Fibroblast of lung (primary cell): Measurements from ENCODE around the gene HIBADH. TPM values are rescaled to one million over a fixed set of nuclear protein-coding genes. Genes with fewer than 3 reads are reported as not detected.

Source experiments
- DNase-seq, 2 donors: peaks; one replicate each; pipeline versions ENCODE4 v3.0.0 to v3.0.0-alpha.2; 2010; ENCODE audit warnings: low read depth in 2 of 2
- H2AFZ ChIP-seq: 2 replicates; pipeline ENCODE4 v1.5.1; 2012; ENCODE audit warnings: low read length, control low read depth, inconsistent platforms
- H3K27ac ChIP-seq: 2 replicates; pipeline ENCODE4 v1.5.1; 2011; ENCODE audit warnings: low read length, control low read depth; ENCODE audit not compliant: insufficient read depth
- H3K27me3 ChIP-seq: 2 replicates; pipeline ENCODE4 v1.5.1; 2011; ENCODE audit warnings: mild to moderate bottlenecking, low read length; ENCODE audit not compliant: control insufficient read depth, insufficient read depth
- H3K36me3 ChIP-seq: 2 replicates; pipeline ENCODE4 v1.5.1; 2011; ENCODE audit warnings: low read length; ENCODE audit not compliant: control insufficient read depth, insufficient read depth
- H3K4me1 ChIP-seq: 2 replicates; pipeline ENCODE4 v1.5.1; 2011; ENCODE audit warnings: low read length; ENCODE audit not compliant: control insufficient read depth, insufficient read depth; ENCODE audit errors: extremely low read depth
- H3K4me2 ChIP-seq: 2 replicates; pipeline ENCODE4 v1.5.1; 2011; ENCODE audit warnings: low read length, control low read depth; ENCODE audit not compliant: insufficient read depth; ENCODE audit errors: extremely low read depth
- H3K4me3 ChIP-seq, 4 experiments: fragments of 200-600 bp in 1 of 4; sonication (generic) in 1 of 4; replicated peaks in 1 of 4; 2 replicates each; pipeline ENCODE4 v1.5.1; 2011 to 2016; ENCODE audit warnings: low read length in 4 of 4, low read depth in 3 of 4, mild to moderate bottlenecking in 3 of 4, control low read depth in 2 of 4, inconsistent platforms in 1 of 4, mixed read lengths in 1 of 4; ENCODE audit not compliant: insufficient read depth in 1 of 4; ENCODE audit errors: control extremely low read depth in 1 of 4
- H3K79me2 ChIP-seq: 2 replicates; pipeline ENCODE4 v1.5.1; 2012; ENCODE audit warnings: mild to moderate bottlenecking, low read length, inconsistent platforms; ENCODE audit not compliant: control insufficient read depth, insufficient read depth
- H3K9ac ChIP-seq: 2 replicates; pipeline ENCODE4 v1.5.1; 2011; ENCODE audit warnings: mild to moderate bottlenecking, low read length, control low read depth; ENCODE audit not compliant: insufficient read depth
- H3K9me3 ChIP-seq: 2 replicates; pipeline ENCODE4 v1.5.1; 2012; ENCODE audit warnings: low read depth, low read length; ENCODE audit not compliant: control insufficient read depth, insufficient read depth
- H4K20me1 ChIP-seq: 2 replicates; pipeline ENCODE4 v1.5.1; 2011; ENCODE audit warnings: low read length; ENCODE audit not compliant: control insufficient read depth, insufficient read depth; ENCODE audit errors: extremely low read depth
- EZH2 ChIP-seq: IDR thresholded peaks from 2 replicates; pipeline ENCODE4 v1.5.1; 2012; ENCODE audit warnings: low read length, control low read depth, mild to moderate bottlenecking; ENCODE audit errors: missing control alignments
- polyA plus RNA-seq, 2 donors: library from polyadenylated mRNA; depleted of rRNA in 1 of 2; stranded (reverse) in 1 of 2; unstranded in 1 of 2; fragments of >200 nt; gene quantifications; 2 replicates each; pipeline ENCODE4 v1.2.1, GENCODE V29; 2011 to 2012; ENCODE audit warnings: missing spikeins in 1 of 2
- total RNA-seq: library from RNA; depleted of rRNA; stranded (reverse); fragments of >200 nt; gene quantifications from 2 replicates; pipeline ENCODE4 v1.2.1, GENCODE V29; 2014
- TF ChIP-seq, protein P1 (sequence below), 2 donors: IDR thresholded peaks in 1 of 2; conservative IDR thresholded peaks in 1 of 2; 1 replicate in 1 of 2; 2 replicates in 1 of 2; pipeline ENCODE4 v1.5.1; 2011 to 2012; ENCODE audit warnings: low read length in 2 of 2, control low read depth in 1 of 2, inconsistent platforms in 1 of 2, low read depth in 1 of 2, mild to moderate bottlenecking in 1 of 2

The HIBADH gene
- total and polyA plus RNA-seq, 2 donors (not counting 1 experiment from before 2014, with no cell fraction given): 88.7 to 96.0 TPM

DNA sequence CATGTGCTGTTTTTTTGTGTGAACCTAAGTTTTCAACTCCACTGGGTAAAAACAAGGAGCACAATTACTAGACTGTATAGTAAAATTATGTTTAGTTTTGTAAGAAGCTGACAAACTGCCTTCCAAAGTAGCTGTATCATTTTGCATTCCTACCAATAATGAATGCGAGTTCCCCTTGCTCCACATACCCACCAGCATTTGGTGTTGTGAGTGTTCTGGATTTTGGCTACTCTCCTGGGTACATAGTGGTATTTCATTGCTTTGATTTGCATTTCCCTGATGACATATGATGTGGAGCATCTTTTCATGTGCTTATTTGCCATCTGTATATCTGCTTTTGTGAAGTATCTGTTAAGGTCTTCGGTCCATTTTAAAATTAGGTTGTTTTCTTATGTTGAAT, 178.2 kb downstream of the HIBADH start:
- H3K9me3 ChIP-seq: no peaks in the 10 kb centered on the region
- no peaks in the 10 kb centered on the region for H3K4me1 ChIP-seq
- no peak overlapping the region for H3K4me2 ChIP-seq
- H3K27me3 ChIP-seq: peaks cover 2% of the 10 kb centered on the region
- no peaks in the 10 kb centered on the region for H3K79me2 ChIP-seq
- DNase-seq: no peak
- H3K9ac ChIP-seq: no peak overlapping the region
- H3K4me3 ChIP-seq: no peak overlapping the region
- no peak overlapping the region for H3K27ac ChIP-seq
- H3K36me3 ChIP-seq: no peaks in the 10 kb centered on the region
- H4K20me1 ChIP-seq: no peaks in the 10 kb centered on the region
- no peak overlapping the region for H2AFZ ChIP-seq
- TF ChIP-seq EZH2: no peak
- TF ChIP-seq, protein P1, sequence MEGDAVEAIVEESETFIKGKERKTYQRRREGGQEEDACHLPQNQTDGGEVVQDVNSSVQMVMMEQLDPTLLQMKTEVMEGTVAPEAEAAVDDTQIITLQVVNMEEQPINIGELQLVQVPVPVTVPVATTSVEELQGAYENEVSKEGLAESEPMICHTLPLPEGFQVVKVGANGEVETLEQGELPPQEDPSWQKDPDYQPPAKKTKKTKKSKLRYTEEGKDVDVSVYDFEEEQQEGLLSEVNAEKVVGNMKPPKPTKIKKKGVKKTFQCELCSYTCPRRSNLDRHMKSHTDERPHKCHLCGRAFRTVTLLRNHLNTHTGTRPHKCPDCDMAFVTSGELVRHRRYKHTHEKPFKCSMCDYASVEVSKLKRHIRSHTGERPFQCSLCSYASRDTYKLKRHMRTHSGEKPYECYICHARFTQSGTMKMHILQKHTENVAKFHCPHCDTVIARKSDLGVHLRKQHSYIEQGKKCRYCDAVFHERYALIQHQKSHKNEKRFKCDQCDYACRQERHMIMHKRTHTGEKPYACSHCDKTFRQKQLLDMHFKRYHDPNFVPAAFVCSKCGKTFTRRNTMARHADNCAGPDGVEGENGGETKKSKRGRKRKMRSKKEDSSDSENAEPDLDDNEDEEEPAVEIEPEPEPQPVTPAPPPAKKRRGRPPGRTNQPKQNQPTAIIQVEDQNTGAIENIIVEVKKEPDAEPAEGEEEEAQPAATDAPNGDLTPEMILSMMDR (conservative IDR thresholded peaks at IDR 0.05 in 1 of 2, IDR thresholded peaks at IDR 0.05 in 1 of 2; ENCODE audit: low read depth in 1 of 2, low read length in 2 of 2): no peak

DNA sequence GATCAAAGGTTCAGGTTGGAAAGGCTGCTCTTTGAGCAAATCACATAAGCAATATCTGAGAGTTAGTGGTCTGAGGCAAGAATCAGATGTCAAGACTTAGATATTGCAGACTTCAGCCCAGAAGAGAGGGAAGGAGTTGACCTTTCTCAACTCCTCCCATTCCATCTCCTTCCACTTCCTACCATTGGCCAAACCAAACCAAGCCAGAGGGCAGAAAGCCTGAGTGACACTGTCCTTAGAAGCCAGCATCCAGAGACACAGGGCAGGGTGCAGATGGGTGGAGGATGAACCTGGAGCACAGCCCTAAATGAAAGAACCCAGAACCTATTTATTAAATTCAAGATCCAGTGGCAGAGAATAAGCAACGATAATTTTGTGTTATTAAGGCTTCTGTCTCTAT, 180.5 kb downstream of the HIBADH start:
- Histone ChIP-seq H3K9ac (no peak overlapping the region), H3K4me3 (no peak overlapping the region), H3K27me3 (no peaks in the 10 kb centered on the region), H2AFZ (no peak overlapping the region), H3K9me3 (no peaks in the 10 kb centered on the region), H3K4me1 (no peaks in the 10 kb centered on the region), H4K20me1 (no peaks in the 10 kb centered on the region), H3K27ac (no peak overlapping the region), H3K4me2 (no peak overlapping the region), H3K36me3 (no peaks in the 10 kb centered on the region), H3K79me2 (no peaks in the 10 kb centered on the region)
- TF ChIP-seq, protein P1 (conservative IDR thresholded peaks at IDR 0.05 in 1 of 2, IDR thresholded peaks at IDR 0.05 in 1 of 2; ENCODE audit: low read depth in 1 of 2, low read length in 2 of 2): no peak
- TF ChIP-seq EZH2: no peak
- DNase-seq: no peak

DNA sequence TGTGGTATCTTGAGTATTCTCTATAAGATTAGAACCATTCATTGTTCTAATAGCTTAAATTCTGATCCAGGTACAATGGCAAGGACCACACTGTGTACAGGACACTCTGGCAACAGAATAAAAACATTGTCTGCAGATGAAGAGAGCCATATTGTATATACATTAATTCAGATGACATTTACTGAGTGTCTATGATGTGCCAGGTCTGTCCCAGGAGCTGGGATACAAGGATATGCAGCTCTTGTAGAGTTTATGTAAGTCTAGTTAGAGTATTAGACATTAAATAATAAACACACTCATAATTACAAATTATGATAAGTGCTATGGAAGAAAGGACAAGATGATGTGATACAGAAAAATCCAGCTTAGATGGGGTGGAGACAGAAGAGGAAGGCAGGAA, 184.1 kb downstream of the HIBADH start:
- Histone ChIP-seq H3K27ac (no peak overlapping the region), H3K4me1 (no peaks in the 10 kb centered on the region), H3K4me3 (no peak overlapping the region), H3K36me3 (no peaks in the 10 kb centered on the region), H3K4me2 (no peak overlapping the region), H3K27me3 (no peaks in the 10 kb centered on the region), H3K79me2 (no peaks in the 10 kb centered on the region), H3K9me3 (no peaks in the 10 kb centered on the region), H4K20me1 (no peaks in the 10 kb centered on the region), H2AFZ (no peak overlapping the region), H3K9ac (no peak overlapping the region)
- TF ChIP-seq, protein P1 (conservative IDR thresholded peaks at IDR 0.05 in 1 of 2, IDR thresholded peaks at IDR 0.05 in 1 of 2; ENCODE audit: low read depth in 1 of 2, low read length in 2 of 2): no peak
- no peak for TF ChIP-seq EZH2
- DNase-seq: no peak
